Measurements from ENCODE around the gene KRT26. TPM values are rescaled to one million over a fixed set of nuclear protein-coding genes. Genes with fewer than 3 reads are reported as not detected.
"Not testable (repeated sequence)": the region's sequence is repeated elsewhere in the genome, so short reads cannot be mapped to it uniquely, and the experiment has no call there.

KRT26 gene
- total RNA-seq, 1 experiment from 2014 or later: not detected

GRCh38 chr17:40794466-40794865, 22.5 kb upstream of the KRT26 start:
- no peak for DNase-seq (ENCODE audit: low read depth)

GRCh38 chr17:40793832-40794231, 21.8 kb upstream of the KRT26 start:
- no peak for DNase-seq (ENCODE audit: low read depth)

DNA sequence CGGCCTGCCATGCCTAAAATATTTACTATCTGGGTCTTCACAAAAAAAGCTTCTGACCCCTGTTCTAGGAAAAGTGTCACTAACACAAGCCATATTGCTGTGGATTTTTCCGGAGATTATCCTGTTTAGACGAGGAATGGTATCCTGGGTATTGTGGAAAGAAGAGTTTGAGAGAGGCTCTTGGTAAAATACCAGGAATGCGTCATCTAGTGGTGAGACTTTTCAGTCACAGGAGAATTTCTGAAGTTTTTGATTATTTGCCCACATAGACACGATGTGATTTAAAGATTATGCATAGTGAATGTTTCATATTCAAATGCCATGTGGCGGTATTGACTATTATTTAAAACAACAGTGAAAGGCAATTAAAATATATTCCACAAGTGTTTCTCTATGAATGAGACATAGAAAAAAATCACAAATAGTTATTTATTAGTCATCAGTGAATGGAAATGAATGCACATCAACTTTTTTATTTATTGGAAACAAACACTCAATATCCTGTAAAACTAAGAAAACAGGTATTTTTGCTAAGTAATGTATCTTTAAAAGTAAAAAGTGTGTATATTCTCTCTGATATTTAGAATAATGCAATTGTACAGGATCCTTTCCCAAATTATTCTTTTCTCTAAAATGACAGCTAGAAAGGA, 19.9 kb upstream of the KRT26 start:
- DNase-seq (ENCODE audit: low read depth): peak; percentile 49

- DNase-seq (ENCODE audit: low read depth): no peak
These were observed 19.1 kb upstream of the KRT26 start for GRCh38 chr17:40791111-40791510.

- no peak for DNase-seq (ENCODE audit: low read depth)
These were observed 10.4 kb upstream of the KRT26 start, which contains the start of gene KRT27 for GRCh38 chr17:40782450-40782849. KRT27 (minus strand) TSS chr17:40782550; CDS start chr17:40782493, 57 bp downstream.

DNA sequence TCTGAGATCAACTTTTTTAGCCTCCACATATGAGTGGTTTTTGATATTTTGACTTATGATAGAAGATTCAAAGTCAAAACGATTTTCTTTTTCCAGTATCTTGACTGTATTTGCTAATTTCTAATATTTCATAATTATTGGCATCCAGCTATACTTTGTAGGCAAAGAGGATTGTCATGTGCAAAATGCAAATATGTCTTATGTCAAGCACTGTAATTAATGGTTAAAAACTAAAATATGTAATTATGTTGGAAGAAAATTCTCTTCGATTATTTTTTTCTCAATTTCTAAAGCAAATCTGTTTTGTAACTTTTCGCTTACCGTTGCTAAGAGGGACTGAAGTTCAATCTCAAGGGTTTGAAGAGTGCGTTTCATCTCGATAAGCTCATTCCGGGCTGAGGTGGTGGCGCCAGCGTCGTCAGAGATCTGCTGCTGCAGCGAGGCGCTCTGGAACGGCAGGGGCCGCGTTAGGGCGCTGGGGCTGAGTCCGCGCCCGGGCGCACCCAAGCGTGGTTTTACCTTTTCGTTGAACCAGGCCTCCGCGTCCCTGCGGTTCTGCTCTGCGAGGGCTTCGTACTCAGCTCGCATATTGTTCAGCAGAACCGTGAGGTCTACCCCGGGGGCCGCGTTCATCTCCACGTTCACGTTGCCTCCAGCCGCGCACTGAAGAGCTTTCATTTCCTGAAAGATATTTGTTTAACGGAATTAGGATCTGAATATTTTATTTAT, 7.3 kb upstream of the KRT26 start:
- DNase-seq (ENCODE audit: low read depth): no peak

DNA sequence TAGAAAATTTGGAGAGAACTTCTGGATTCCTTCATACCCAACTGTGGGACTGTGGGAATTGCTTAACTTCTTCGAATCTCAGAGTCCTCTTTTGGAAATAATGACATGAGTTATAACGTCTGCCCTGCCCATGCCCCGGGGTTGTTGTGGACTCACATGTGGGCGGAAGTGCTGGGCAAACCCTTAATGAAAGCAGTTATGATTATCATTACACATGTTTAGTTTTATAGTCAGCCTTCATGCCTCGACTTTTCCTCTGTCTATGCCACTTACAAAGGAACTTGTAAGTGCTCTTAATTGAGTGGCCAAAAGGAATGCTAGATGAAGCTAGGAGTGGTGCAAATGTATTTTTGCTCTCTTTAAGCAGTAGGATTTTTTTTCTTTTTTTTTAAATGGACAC, 6.5 kb upstream of the KRT26 start:
- DNase-seq (ENCODE audit: low read depth): peak; percentile 29

- peak; percentile 26 for DNase-seq (ENCODE audit: low read depth)
These were observed 6.0 kb upstream of the KRT26 start for GRCh38 chr17:40777971-40778370.

- DNase-seq (ENCODE audit: low read depth): peak; percentile 1
These were observed 5.5 kb upstream of the KRT26 start for GRCh38 chr17:40777459-40777858.

DNA sequence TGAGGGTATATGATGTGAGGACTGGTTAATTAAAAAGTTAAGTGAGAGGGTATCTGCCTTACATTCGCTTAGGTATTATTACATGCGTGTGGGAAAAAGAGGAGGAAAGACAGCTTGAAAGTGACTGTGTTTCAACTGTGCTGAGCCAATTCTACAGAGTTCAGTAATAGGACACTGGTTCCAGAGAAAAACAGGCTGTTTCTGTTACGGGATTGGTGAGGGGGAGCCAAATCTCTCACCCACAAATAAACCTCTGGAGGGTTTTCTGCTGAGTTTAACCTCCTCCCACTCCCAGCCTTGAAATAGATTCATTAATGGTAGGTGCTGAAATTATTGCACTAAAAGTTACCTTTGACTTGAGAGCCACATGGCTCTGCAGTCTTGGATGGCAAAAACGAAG, 3.9 kb upstream of the KRT26 start:
- no peak for DNase-seq (ENCODE audit: low read depth)

DNA sequence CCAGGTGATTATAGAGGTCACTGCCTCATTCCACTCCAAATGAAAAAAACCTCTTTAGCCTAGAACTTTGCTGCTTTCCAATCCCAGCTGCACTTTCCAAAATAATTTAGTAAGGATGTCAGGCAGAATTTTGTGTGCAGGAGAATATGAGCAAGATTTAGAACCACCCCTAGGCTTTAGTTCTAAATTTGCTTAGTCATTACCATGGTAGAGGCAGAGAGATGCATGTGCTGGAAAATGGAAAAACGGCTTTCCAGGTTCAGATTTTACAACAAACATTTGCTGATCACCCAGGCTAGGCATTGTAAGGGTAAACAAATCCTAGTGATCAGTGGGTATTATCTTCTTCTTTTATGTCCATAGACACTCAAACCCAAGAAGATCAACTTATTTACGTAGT, 6.3 kb downstream of the KRT26 start:
- no peak for DNase-seq (ENCODE audit: low read depth)

- DNase-seq (ENCODE audit: low read depth): no peak
These were observed 8.2 kb downstream of the KRT26 start for GRCh38 chr17:40763752-40764151.

- no peak for DNase-seq (ENCODE audit: low read depth)
These were observed 11.6 kb downstream of the KRT26 start for GRCh38 chr17:40760105-40761016.

DNA sequence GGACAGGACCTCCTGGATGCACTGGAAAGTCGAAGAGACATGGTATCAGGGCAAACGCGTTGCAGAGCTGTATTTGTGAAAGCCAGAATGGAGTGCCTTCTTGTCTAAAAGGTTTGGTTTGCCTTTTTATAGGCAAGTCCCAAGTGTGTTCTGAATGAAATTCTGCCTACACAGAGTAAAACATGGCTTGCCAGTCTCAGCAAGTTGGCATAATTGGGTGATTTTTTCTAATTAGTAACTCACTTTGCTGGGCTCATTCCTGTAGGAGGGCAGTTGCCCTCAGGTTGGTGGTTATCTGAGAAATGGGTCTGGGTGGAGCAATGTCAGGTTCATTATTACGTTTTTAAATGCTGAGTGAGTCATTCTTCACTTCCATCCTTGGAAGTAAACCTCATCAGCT, 16.8 kb downstream of the KRT26 start, which contains the start of gene KRT25:
KRT25 (minus strand) TSS at position 101 of the 400 bp plus-strand sequence; CDS start at position 41, 60 bp downstream.
- DNase-seq (ENCODE audit: low read depth): no peak

DNA sequence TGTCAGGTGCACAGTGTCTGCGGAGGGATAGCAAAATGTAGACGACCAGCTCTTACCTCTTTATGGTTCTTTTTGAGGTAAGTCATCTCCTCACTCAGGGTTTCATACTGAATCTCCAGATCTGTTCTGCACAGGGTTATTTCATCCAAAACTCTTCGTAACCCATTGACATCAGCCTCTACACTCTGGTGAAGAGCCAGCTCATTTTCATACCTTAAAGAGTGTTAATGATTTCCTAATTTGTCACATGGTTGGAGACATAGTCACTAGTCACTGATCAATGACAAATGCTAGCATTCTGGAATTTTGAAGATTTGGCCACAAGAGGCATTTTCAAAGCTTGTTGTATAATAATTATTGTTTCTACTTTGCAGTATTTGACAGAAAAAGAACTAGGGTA, 18.2 kb downstream of the KRT26 start:
- no peak for DNase-seq (ENCODE audit: low read depth)

- DNase-seq (ENCODE audit: low read depth): no peak
These were observed 20.9 kb downstream of the KRT26 start for GRCh38 chr17:40751065-40751464.

- no peak for DNase-seq (ENCODE audit: low read depth)
These were observed 21.6 kb downstream of the KRT26 start for GRCh38 chr17:40750391-40750790.

GRCh38 chr17:40748666-40749065, 23.3 kb downstream of the KRT26 start:
- DNase-seq (ENCODE audit: low read depth): not testable (repeated sequence)

- no peak for DNase-seq (ENCODE audit: low read depth)
These were observed 33.4 kb downstream of the KRT26 start for GRCh38 chr17:40738553-40738952.

DNA sequence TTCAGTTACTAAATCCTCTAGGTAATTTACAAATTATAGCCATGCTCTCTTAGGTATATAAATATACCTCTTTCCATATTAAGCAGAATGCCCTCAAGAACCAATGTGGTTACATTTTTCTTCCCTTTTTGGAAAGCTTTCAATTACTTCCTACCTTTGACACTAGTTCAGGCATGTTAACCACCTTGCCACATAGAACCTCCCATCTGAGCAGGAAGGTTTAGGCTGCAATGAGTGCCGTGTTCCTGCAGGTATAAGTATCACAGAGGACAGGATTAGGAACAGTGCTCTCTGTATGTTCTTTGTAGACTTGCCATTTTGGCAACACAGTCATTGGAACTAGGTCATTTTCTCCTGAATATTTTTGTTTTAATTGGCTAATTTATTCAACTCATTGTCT, 37.0 kb downstream of the KRT26 start:
- no peak for DNase-seq (ENCODE audit: low read depth)

GRCh38 chr17:40734018-40734417, 38.0 kb downstream of the KRT26 start:
- DNase-seq (ENCODE audit: low read depth): no peak

GRCh38 chr17:40730970-40731369, 41.0 kb downstream of the KRT26 start:
- DNase-seq (ENCODE audit: low read depth): no peak
